GM21423 (cell line): Measurements from ENCODE around the gene KRTAP5-5.

Experiments used
- ATAC-seq: cut with Tn5 transposase; IDR thresholded peaks from one replicate; pipeline ENCODE4 v1.9.1; 2021; ENCODE audit warnings: mild to moderate bottlenecking, moderate library complexity; ENCODE audit not compliant: unreplicated experiment

KRTAP5-5 gene

GRCh38 chr11:1674173-1675131 lies 44.9 kb downstream of the KRTAP5-5 start:
- no peak for ATAC-seq

GRCh38 chr11:1675536-1676228 lies 46.1 kb downstream of the KRTAP5-5 start:
- no peak for ATAC-seq

- no peak for ATAC-seq
Measured at GRCh38 chr11:1676229-1676740, 46.7 kb downstream of the KRTAP5-5 start.

GRCh38 chr11:1679881-1680280 lies 50.3 kb downstream of the KRTAP5-5 start:
- no peak for ATAC-seq
